ENCODE data around the gene MDN1.

Gene MDN1

DNA sequence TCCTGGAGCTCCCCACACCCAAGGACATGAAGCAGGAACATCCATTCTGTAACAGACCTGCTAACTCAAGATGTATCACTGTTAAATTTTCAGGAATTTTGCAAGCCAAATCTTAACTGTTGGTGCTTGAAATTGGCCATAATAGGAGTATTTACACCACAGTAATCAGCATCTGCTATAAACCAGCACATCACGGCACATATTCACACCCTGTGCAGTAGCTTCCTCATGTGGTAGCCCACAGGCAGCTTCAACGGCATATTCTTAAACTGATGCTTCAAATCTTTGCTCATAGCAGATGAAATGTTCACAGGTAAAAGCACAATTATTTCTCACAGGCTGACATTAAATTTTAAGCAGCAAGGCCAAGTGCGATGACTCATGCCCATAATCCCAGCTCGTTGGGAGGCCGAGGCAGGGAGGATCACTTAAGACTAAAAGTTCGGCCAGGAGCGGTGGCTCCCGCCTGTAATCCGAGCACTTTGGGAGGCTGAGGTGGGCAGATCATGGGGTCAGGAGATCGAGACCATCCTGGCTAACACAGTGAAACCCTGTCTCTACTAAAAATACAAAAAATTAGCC is 137.5 kb downstream of the MDN1 start:
- peaks cover 16% of the 10 kb centered on the region for H3K4me1 ChIP-seq (ENCODE audit: insufficient read depth, low read length)
- peaks cover 68% of the 10 kb centered on the region for H3K36me3 ChIP-seq (ENCODE audit: insufficient read depth, low read length)
- no peaks in the 10 kb centered on the region for H3K9me3 ChIP-seq (ENCODE audit: control insufficient read depth, insufficient read depth, low read length)
- no peak overlapping the region for H3K9ac ChIP-seq (ENCODE audit: low read depth, low read length)

DNA sequence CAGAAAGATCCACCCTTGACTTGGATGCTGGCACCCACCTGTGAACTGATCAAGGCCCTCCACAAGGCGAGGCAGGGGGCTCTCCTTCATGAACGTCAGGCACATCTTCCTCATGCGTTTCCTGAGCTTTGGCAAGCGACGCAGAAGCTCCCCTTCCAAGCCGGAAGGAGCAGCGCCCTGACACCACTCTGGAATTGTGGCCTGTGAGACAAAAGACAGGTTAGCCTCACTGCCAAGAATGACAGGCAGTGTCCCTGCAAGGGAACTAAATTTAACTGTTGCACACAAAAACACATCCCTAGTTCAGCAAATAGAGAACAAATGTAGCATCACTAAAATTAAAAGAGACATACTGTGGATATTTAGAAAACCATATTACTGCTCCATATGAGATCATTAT is 139.0 kb downstream of the MDN1 start:
- Histone ChIP-seq H3K9ac (ENCODE audit: low read depth, low read length) (no peak overlapping the region), H3K36me3 (ENCODE audit: insufficient read depth, low read length) (peaks cover 63% of the 10 kb centered on the region), H3K4me1 (ENCODE audit: insufficient read depth, low read length) (peaks cover 16% of the 10 kb centered on the region), H3K9me3 (ENCODE audit: control insufficient read depth, insufficient read depth, low read length) (no peaks in the 10 kb centered on the region)

GRCh38 chr6:89680150-89680549 is 139.4 kb downstream of the MDN1 start:
- Histone ChIP-seq H3K36me3 (ENCODE audit: insufficient read depth, low read length) (peaks cover 63% of the 10 kb centered on the region), H3K9me3 (ENCODE audit: control insufficient read depth, insufficient read depth, low read length) (no peaks in the 10 kb centered on the region), H3K9ac (ENCODE audit: low read depth, low read length) (no peak overlapping the region), H3K4me1 (ENCODE audit: insufficient read depth, low read length) (peaks cover 16% of the 10 kb centered on the region)

- H3K4me1 ChIP-seq (ENCODE audit: insufficient read depth, low read length), result peaks cover 16% of the 10 kb centered on the region
- no peaks in the 10 kb centered on the region for H3K9me3 ChIP-seq (ENCODE audit: control insufficient read depth, insufficient read depth, low read length)
- peaks cover 64% of the 10 kb centered on the region for H3K36me3 ChIP-seq (ENCODE audit: insufficient read depth, low read length)
- H3K9ac ChIP-seq (ENCODE audit: low read depth, low read length), result no peak overlapping the region
Measured at GRCh38 chr6:89679215-89680120, 140.1 kb downstream of the MDN1 start.

DNA sequence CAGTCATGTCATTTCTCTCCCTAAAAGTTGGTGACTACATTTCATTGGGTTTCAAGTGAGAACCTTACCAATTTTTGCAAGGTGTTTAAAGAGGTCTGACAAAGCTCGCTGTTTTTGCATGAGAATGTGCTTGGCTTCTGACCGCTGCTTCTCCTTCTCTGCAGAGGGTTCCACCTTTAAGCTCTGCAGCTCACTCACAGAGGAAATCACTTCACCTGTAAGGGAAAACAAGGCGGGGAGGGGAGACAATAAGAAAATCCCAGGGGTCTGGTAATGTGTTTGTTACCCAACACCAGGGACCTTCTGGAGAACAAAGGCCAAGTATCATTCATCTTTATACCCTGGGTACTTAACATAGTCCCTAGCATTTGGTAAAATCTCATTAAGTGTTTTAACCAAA is 141.1 kb downstream of the MDN1 start:
- no peak overlapping the region for H3K9ac ChIP-seq (ENCODE audit: low read depth, low read length)
- H3K36me3 ChIP-seq (ENCODE audit: insufficient read depth, low read length), result peaks cover 65% of the 10 kb centered on the region
- H3K4me1 ChIP-seq (ENCODE audit: insufficient read depth, low read length), result peaks cover 16% of the 10 kb centered on the region
- H3K9me3 ChIP-seq (ENCODE audit: control insufficient read depth, insufficient read depth, low read length), result no peaks in the 10 kb centered on the region

- Histone ChIP-seq H3K9ac (ENCODE audit: low read depth, low read length) (no peak overlapping the region), H3K9me3 (ENCODE audit: control insufficient read depth, insufficient read depth, low read length) (no peaks in the 10 kb centered on the region), H3K4me1 (ENCODE audit: insufficient read depth, low read length) (peaks cover 16% of the 10 kb centered on the region), H3K36me3 (ENCODE audit: insufficient read depth, low read length) (peaks cover 72% of the 10 kb centered on the region)
Measured at GRCh38 chr6:89675949-89676748, 143.4 kb downstream of the MDN1 start.

GRCh38 chr6:89670935-89671565 is 148.5 kb downstream of the MDN1 start:
- Histone ChIP-seq H3K4me1 (ENCODE audit: insufficient read depth, low read length) (peaks cover 30% of the 10 kb centered on the region), H3K9ac (ENCODE audit: low read depth, low read length) (no peak overlapping the region), H3K36me3 (ENCODE audit: insufficient read depth, low read length) (peaks cover 52% of the 10 kb centered on the region), H3K9me3 (ENCODE audit: control insufficient read depth, insufficient read depth, low read length) (no peaks in the 10 kb centered on the region)

GRCh38 chr6:89669002-89669401 is 150.6 kb downstream of the MDN1 start:
- Histone ChIP-seq H3K9ac (ENCODE audit: low read depth, low read length) (no peak overlapping the region), H3K9me3 (ENCODE audit: control insufficient read depth, insufficient read depth, low read length) (no peaks in the 10 kb centered on the region), H3K36me3 (ENCODE audit: insufficient read depth, low read length) (peaks cover 41% of the 10 kb centered on the region), H3K4me1 (ENCODE audit: insufficient read depth, low read length) (peaks cover 30% of the 10 kb centered on the region)

GRCh38 chr6:89667872-89668556 is 151.6 kb downstream of the MDN1 start:
- no peaks in the 10 kb centered on the region for H3K9me3 ChIP-seq (ENCODE audit: control insufficient read depth, insufficient read depth, low read length)
- H3K4me1 ChIP-seq (ENCODE audit: insufficient read depth, low read length), result peaks cover 30% of the 10 kb centered on the region
- no peak overlapping the region; the same call in 1 of the 2 replicates for H3K9ac ChIP-seq (ENCODE audit: low read depth, low read length)
- peaks cover 40% of the 10 kb centered on the region for H3K36me3 ChIP-seq (ENCODE audit: insufficient read depth, low read length)

GRCh38 chr6:89662659-89663223 is 156.9 kb downstream of the MDN1 start:
- H3K9me3 ChIP-seq (ENCODE audit: control insufficient read depth, insufficient read depth, low read length), result no peaks in the 10 kb centered on the region
- no peak overlapping the region for H3K9ac ChIP-seq (ENCODE audit: low read depth, low read length)
- peaks cover 44% of the 10 kb centered on the region for H3K36me3 ChIP-seq (ENCODE audit: insufficient read depth, low read length)
- H3K4me1 ChIP-seq (ENCODE audit: insufficient read depth, low read length), result peaks cover 12% of the 10 kb centered on the region

DNA sequence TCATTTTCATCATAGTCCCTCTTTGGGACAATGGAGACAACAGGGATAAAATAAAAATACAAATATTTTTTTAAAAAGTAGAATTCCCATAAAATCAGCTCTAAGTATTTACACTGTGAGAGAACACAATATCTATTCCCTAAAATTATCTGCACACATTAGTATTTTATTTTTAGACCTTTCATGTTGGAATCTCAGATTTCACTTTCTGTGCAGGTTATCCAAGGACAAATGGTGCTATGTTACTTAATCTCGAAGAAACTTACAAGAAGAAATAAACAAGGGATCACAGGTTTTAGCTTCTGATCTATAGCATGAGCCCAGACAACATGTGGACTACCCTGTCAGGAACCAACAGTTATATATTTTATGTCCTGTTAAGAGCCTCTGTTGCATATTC is 158.0 kb downstream of the MDN1 start:
- Histone ChIP-seq H3K4me1 (ENCODE audit: insufficient read depth, low read length) (peaks cover 1% of the 10 kb centered on the region; the same call in 1 of the 2 replicates), H3K9me3 (ENCODE audit: control insufficient read depth, insufficient read depth, low read length) (no peaks in the 10 kb centered on the region), H3K36me3 (ENCODE audit: insufficient read depth, low read length) (peaks cover 51% of the 10 kb centered on the region), H3K9ac (ENCODE audit: low read depth, low read length) (no peak overlapping the region)

- Histone ChIP-seq H3K9me3 (ENCODE audit: control insufficient read depth, insufficient read depth, low read length) (no peaks in the 10 kb centered on the region), H3K4me1 (ENCODE audit: insufficient read depth, low read length) (no peaks in the 10 kb centered on the region), H3K36me3 (ENCODE audit: insufficient read depth, low read length) (peaks cover 57% of the 10 kb centered on the region), H3K9ac (ENCODE audit: low read depth, low read length) (no peak overlapping the region)
Measured at GRCh38 chr6:89660981-89661380, 158.6 kb downstream of the MDN1 start.

DNA sequence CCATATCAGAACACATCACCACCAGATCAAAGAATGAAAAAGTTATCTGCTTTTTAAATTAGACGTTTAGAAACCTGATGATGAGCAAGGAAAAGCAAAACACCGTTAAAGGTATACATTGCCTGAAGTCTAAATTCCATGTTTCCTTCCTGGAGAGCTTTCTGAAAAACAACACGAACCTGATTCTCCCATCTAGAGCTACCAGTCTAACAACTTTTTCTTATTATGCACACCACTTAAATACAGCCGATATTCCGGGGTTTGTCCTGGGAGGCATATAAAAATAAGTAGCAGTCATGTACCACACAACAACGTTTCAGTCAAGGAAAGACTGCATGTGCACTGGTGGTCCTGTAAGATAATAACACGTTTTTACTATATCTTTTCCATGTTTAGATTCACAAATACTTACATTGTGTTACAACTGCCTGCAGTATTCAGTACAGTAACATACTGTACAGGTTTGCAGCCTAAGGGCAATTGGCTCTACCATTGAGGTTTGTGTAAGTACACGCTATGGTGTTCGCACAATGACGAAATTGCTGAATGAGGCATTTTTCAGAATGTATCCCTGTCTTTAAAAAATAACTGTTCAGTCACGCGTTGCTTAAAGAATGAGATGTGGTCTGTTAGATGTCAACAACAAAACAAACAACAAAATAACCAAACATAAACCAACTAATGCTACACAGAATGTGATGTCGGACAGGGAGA is 162.0 kb downstream of the MDN1 start:
- no peaks in the 10 kb centered on the region for H3K9me3 ChIP-seq (ENCODE audit: control insufficient read depth, insufficient read depth, low read length)
- H3K4me1 ChIP-seq (ENCODE audit: insufficient read depth, low read length), result no peaks in the 10 kb centered on the region
- H3K36me3 ChIP-seq (ENCODE audit: insufficient read depth, low read length), result peaks cover 65% of the 10 kb centered on the region
- no peak overlapping the region for H3K9ac ChIP-seq (ENCODE audit: low read depth, low read length)
